Activated CD4-positive, alpha-beta T cell treated with anti-CD3 and anti-CD28 coated beads for 4 hours (primary cell): ENCODE data around the gene RIC3.
"Not testable (repeated sequence)": the region's sequence is repeated elsewhere in the genome, so short reads cannot be mapped to it uniquely, and the experiment has no call there.

Experiments
- DNase-seq, 2 donors: peaks; one replicate each; pipeline ENCODE4 v3.0.0-alpha.2; 2020

The RIC3 gene

GRCh38 chr11:8186429-8186828 is 17.6 kb upstream of the RIC3 start:
- DNase-seq = no peak

GRCh38 chr11:8183111-8183510 is 14.3 kb upstream of the RIC3 start:
- no peak for DNase-seq

- no peak for DNase-seq
Measured at GRCh38 chr11:8180469-8180868, 11.6 kb upstream of the RIC3 start.

DNA sequence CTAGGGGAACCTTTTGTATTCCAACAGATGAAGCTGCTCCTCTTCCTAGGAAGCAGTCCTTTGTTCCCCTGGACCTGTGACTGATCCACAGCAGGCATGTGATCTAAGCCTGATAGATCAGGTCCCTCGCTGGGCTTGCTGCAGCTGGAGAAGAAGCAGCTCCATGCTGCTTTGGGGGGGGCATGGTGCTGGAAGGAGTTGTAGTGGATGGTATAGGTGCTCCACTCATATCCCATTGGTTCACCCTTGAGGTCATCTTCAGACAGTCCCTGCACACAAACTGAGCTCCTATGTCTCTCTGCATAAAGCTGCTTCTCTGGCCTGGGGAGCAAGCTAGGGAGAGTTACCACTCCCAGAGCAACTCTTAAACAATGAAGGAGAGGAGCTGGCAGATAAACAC is 9.5 kb upstream of the RIC3 start:
- no peak for DNase-seq

GRCh38 chr11:8177136-8177535 is 8.3 kb upstream of the RIC3 start:
- no peak for DNase-seq

DNA sequence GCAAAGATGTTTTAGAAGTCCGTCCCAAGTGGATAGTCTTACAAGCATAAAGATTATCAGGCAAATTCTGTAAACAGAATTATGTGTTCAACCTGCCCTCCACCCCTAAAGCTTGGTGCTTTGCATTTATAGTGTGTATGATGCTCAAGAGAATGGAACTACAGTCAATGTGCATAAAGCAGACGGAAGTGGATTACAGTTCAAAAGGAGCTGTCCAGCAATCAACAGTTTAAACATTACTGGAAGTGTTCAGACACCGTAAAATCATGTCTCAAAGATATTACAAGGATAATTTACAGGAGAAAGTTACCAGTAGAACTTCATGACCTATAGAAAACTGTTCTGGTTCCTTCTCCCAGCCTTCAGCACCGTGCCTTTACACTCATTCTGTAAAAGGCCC is 1.0 kb downstream of the RIC3 start:
- no peak for DNase-seq

DNA sequence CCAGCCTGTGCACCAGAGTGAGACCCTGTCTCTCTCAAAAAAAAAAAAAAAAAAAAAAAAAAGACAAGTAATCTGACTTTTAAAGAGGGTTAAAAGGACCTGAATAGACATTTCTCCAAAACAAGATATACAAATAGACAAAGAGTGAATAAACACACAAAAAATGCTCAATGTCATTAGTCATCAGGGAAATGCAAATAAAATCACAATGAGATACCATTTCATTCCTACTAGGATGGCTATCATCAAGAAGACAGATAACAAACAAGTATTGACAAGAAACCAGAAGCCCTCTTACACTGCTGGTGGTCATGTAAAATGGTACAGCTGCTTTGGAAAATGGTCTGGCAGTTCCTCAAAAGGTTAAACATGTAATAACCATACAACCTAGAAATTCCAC is 4.1 kb downstream of the RIC3 start:
- no peak for DNase-seq

DNA sequence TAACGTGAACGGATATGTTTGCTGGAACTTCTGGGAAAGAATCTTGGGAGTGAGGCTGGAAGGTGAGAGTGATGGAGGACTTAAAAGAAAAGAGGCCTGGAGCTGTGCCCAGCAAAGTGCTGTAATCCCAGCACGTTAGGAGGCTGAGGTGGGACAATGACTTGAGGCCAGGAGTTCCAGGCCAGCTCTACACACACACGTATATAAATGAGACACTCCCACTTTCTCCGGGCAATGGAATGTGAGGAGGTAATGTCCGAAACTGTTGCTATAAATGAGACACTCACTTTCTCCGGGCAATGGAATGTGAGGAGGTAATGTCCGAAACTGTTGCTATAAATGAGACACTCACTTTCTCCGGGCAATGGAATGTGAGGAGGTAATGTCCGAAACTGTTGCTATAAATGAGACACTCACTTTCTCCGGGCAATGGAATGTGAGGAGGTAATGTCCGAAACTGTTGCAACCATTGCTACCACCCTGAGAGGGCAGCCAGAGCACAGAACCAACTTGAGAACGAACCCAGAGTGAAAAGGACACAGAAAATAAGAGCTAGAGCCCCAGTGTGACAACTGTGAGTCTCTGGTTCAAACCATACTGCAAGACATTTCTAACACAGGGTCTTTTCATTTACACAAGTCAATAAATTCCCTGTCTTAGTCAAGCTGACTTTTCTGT is 7.1 kb downstream of the RIC3 start:
- DNase-seq = not testable (repeated sequence)

DNA sequence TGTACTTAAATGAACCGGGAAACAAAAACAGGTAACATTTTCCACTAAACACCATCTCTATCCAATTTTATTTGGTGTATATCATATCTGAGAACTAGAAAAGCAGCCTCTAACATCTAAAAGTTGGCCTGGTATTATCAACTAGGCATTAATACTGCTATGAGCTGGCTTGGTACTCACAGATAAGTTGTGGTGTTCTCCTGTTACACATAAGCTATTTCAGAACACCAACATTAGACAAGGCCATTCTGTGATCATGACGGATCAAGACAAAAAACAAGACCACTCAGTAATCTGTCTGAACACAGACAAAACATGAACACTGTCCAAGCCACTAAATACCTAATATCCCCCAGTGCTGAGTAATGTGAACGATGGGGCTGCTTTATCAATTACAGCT is 11.9 kb downstream of the RIC3 start:
- DNase-seq = no peak

- DNase-seq = no peak
Measured at GRCh38 chr11:8149726-8150125, 19.1 kb downstream of the RIC3 start.

DNA sequence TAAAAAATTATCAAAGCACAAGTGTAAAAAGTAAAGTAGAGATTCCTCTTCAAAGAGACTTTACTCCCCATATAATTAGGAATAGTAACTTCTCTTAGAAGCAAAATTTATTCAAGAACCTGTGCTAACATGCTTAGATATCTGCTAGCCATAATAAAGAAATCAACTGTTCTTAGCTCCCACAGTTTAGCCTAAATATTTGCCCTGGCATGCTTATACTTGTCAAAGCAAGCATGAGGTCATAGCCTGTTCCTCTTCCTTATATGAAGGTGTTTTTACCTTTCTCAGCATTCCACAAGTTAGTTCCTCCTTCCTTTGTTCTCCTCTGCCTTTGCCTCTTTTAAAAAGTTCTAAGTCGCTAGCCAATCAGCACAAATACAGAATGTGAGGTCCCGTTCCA is 30.3 kb downstream of the RIC3 start:
- no peak for DNase-seq

DNA sequence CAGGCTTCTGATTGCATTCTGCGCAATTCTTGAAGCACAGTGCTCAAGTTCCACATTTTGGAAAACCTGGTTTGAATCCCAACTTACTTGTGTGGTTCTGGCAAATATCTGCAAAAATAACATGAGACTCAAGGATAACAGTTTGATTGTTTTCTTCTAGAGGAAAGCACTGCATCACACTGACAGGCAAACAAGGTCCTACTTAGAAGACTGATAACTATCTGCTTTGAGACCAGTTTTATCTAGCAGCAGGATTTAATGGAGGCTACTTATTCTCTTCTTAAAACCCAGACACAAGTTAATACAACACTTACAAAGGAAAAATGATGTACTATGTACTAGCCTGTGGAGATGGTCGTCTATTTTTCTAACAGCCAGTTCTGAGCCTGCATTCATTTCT is 41.4 kb downstream of the RIC3 start:
- no peak for DNase-seq

DNA sequence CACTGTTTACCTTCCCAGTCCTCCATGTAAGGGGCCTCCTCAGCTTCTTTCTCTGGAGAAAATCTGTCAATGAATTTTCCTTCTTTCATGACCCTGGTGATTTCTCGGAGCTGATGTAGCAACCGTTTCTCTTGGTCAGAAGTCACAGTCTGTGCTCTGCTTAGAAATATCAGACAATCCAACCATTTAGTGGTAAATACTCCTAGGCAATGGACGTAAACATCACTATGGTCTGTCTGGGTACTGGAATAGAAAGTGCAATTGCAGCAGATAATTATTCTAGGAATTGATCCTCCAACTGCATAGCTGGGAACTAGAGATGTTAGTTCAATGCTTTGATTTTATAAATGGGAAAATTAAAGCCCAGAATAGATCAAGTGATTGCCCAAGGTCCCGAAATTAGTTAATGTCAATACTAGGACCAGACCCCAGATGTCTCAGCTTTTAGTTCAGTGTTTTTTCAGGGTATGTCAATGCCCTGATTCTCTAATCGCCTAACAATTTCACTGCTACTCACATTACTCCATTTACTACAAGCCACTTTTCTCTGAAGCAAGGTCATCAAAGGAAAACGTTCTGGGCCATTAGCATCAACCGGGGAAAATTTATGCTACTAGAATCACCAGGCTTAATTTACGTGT is 42.1 kb downstream of the RIC3 start:
- no peak for DNase-seq

DNA sequence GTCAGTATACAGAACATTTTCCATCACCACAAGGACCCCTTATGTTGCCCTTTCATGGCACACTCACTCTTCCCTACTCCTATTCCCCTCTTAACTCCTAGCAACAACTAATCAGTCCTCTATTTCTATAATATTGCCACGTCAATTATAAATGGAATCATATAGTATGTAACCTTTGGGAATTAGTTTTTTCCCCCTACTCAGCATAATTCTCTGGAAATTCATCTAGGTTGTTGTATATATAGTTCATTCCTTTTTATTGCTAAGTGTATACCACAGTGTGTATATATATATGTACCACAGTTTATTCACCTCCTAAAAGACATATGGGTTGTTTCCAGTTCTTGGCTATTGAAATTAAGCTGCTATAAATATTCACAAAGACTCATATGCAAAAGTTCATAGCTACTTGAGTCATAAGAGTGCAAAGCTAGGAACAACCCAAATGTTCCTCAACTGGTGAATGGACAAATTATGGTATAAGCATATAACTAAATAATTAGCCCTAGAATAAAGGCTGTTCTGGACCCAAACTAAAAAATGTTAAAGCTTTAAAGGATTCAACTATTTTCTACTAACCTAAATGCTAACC is 46.6 kb downstream of the RIC3 start:
- no peak for DNase-seq

- no peak for DNase-seq
Measured at GRCh38 chr11:8111636-8112035, 57.2 kb downstream of the RIC3 start.

- DNase-seq = no peak
Measured at GRCh38 chr11:8110396-8110795, 58.4 kb downstream of the RIC3 start.

DNA sequence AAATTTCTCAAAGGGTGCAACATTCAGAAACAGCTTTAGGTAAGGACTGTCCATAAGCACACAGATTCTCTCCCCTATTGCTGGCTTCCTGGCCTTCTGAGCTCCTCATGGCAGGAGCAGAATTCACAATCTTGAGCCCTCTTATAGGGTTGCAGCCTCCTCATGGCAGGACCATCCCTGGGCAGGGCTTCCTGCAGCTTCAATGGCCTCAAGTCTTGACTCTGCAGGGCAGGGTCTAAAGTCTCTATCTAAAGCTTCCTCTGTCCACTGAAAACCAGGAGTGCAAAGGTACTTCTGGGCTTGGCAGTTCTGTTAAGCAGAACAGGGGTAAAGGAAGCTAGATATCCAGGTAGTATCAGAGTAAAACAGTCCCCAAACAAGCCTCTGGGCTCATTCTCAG is 59.1 kb downstream of the RIC3 start:
- DNase-seq = no peak

DNA sequence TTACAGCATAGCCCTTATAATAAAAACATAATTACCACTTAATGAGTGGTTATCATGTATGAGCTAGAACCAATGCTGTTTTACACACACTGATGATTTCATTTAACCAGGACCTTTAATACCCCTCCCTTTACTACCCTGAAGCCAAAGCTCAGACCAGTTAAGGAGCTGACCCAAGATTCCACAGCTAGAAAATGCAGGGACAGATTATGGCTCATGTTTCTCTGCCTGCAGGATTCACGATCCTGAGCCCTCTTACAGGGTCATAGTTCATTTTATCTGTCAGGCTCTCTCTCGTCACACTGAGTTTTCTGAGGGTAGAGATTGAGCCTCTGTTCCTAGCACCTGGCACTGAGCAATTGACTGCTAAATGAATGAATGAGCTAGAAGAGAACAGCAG is 60.4 kb downstream of the RIC3 start:
- DNase-seq = no peak

- no peak for DNase-seq
Measured at GRCh38 chr11:8107642-8108041, 61.2 kb downstream of the RIC3 start.

- no peak for DNase-seq
Measured at GRCh38 chr11:8106679-8107078, 62.1 kb downstream of the RIC3 start.

DNA sequence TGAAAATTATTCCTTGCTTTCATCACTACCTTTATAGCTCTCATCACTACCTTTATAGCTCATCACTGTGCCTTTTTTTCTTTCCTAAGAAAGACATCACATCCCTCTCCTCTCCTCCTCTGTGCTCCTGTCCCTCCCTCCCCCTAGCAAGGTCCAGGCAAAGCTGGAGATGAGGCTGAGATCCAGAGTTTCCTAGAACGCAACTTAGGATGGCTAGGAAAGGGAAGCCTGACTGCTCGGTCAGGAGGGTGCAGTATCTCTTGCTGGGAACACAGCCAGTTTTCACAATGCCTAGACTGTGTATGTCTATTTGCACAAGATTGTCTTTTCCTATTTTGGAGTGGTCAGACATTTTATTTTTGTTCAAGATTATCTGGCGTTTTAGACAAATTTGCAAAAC is 63.2 kb downstream of the RIC3 start:
- no peak for DNase-seq

GRCh38 chr11:8105133-8105532 is 63.7 kb downstream of the RIC3 start:
- DNase-seq = no peak

GRCh38 chr11:8103909-8104308 is 64.9 kb downstream of the RIC3 start:
- DNase-seq = no peak

DNA sequence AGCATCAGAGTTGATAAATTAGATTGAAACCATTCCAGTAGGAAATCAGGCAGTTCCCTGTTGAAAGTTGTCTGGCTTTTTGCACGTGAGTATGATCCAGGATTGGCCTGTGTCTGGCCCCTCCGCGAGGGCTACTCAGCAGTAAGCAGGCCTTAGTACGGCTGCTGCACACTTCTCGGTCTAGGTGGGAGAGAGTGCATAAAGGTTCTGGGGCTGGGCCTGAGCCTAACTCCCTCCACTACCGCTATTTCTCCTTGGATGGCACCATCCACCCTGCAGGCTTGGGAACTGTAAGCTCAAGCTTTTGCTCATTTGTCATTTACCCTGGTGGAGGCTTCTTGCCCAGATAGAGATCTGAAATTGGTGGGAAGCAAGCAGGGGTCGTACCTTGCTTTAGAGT is 65.9 kb downstream of the RIC3 start:
- DNase-seq = no peak
